Activated CD4-positive, CD25-positive, alpha-beta regulatory T cell (primary cell): ENCODE measurements around the gene KDF1.

ENCODE experiments used
- DNase-seq, 4 experiments: peaks; one replicate each; lab custom pipeline; 2025; lab: John Stamatoyannopoulos, UW

The KDF1 gene, protein sequence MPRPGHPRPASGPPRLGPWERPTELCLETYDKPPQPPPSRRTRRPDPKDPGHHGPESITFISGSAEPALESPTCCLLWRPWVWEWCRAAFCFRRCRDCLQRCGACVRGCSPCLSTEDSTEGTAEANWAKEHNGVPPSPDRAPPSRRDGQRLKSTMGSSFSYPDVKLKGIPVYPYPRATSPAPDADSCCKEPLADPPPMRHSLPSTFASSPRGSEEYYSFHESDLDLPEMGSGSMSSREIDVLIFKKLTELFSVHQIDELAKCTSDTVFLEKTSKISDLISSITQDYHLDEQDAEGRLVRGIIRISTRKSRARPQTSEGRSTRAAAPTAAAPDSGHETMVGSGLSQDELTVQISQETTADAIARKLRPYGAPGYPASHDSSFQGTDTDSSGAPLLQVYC

GRCh38 chr1:26959722-26960624, at the start of gene KDF1:
Gene KDF1, minus strand, starts transcription at chr1:26960468. Its CDS starts 8,088 bp downstream, at chr1:26952380.
- peak; percentile 9 to 48 (median 26) for DNase-seq

DNA sequence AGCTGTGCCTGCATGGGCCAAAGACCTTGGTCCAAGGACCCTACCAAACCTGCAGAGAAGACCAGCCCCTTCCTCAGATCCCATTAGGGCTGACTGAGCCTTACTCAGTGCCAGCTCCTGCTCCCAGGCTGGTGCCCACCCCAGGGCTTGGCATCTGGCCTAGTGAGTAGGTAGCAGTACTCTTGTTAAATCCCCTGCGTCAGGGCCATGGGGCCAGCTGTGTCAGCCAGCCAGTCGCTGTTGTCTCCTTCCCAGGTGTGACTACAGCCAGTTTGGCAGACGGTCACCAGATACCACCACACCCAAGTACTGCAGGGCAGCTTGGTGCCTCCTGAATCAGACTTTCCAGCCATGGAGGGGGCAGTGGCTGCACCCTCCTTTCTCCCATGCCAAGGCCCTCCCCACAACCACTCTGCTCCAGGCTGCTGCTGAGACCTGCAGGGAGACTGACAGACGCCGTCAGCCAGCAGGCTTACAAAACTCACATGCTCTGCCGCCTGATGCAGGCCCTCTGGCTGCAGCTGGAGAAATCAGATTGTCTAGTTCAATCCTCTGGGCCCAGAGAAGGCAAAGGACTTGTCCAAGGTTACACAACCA, 49.4 kb upstream of the KDF1 start:
- DNase-seq: no peak

- no peak for DNase-seq
Observed at GRCh38 chr1:27007909-27008582, 47.8 kb upstream of the KDF1 start.

DNA sequence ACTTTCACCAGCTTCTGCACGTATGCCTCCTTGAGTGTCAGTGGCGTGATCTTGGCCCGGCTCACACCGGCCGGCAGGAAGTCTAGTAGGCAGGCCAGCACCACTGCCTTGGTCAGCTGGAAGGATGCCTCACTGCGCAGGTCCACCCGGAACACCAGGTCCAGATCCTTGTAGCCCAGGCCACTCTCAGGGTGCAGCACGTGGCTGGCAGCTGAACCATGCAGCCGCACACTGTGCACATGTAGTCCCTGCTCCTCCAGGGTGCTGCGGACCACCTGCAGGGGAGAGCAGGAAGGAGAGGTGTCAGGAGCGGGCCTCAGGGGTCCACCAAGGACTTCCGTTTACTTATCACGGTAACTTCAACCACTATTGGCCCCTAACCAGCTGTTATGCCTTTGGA, 46.4 kb upstream of the KDF1 start:
- no peak for DNase-seq

DNA sequence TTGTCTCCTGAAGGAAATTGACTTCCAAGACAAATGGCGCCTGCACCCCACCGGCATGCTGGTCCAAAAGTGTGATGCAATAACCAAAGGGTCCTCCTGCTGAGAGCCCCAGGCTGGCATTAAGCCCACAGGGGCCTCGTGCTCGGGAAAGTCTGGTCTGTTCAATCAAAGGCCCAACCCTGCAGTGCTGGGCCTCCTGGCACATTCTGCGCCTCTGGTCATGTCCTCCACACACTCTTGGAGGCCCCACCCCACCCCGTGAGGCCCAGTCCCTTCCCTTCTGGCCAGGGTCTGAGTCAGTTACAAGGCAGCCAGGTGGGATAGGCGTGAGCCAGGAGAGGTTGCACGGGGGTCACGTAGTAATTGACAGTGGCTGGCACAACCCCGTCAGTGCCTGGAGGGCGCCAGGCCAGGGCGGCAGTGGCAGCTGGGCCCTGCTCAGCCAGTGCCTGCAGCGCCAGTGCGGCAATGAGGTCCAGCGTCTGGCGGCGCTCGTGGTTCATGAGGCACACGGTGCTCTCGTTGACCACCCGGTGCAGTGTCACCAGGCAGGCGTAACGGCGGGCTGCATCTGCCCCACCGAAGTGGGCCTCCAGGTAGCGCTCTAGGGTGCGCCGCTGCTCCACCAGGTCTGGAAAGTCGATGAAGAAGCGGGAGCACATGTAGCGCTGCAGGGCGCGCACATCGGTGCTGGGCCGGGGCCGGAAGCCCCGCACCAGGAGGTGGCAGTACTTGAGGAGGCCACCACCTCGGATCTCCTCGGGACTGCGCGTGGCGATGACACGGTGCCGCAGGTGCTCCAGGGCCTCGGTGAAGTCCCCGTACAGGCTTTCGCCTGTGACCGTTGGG, 45.6 kb upstream of the KDF1 start:
- no peak for DNase-seq

DNA sequence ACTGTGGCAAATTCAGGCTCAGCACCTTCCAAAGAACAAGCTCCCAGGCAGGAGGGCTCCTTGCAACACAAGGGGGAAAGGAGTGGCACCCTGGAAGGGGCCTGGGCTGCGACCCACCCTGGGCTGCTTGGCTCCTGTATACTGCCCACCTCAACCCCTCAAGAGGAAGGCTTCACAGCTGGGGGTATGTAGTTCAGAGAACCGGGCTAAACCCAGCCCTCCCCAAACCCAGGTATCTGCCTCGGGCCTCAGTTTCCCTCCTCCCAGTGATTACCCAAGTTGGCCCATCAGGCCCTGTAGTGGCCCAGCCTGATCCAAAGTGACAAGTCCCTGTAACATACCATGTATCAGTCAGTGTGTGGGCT, 44.9 kb upstream of the KDF1 start:
- DNase-seq: no peak

DNA sequence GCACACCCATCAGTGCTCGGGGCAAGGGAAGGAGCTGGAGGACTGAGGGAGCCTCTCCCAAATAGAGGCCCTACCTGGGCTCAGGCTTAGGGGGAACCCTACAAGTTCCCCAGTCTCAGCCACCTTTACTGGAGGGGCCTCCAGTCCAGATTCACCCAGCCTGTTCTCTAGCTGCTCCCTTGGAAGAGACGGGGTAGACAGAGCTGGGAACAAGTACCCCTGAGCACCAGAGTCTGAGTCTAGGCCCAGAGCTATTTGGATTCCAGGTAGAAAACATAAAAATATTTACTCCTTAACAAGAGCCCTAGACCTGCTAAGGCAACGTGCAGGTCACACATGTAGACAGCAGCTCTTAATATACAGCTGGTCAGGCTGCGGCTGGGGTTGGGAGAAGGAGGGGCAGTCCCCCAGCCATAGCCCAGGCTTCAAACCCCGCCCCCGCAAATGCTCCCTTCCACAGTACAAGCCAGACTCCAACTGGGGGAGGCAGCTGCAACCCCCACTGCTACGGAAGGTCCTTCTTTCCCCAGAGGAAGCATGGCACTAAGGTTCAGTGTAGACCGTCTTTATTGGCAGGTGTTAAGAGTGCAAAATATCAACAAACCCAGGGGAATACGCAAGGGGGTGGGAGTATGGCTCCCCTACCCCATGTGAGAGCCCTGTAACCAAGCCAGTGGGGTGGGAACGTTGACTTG, 44.4 kb upstream of the KDF1 start:
- DNase-seq: no peak

DNA sequence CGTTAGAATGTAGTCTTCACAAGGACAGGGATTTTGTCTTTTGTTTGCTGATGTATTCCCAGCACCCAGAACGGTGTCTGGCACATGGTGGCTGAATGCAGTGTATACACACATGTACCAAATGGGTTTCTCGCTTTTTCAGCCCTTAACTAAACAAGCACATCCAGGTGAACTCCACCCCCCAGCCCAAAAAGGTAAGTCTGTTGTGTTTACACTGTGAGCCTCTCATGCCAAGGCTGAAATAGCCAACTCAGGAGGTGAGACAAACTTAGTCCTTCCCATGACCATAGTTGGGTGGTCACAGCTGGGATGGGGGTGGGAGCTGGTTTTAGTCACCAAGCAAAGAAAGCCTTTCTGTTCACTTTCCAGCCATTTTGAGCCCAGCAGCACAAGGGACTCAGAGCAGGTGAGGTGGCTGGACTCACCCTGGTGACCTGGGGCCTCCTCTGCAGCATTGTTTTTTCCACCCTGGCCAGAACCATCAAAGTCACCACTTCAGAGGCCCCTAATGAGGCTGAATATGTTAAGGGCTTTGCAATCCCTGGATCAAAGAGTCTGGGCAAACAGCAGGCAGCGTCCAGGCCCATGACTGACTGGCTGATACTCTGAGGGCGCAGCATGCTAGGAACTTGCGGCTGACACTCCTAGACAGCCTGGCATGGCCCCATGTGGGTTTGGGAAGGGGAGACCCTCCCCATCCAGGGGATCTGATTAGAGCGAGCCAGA, 43.6 kb upstream of the KDF1 start:
- no peak for DNase-seq

DNA sequence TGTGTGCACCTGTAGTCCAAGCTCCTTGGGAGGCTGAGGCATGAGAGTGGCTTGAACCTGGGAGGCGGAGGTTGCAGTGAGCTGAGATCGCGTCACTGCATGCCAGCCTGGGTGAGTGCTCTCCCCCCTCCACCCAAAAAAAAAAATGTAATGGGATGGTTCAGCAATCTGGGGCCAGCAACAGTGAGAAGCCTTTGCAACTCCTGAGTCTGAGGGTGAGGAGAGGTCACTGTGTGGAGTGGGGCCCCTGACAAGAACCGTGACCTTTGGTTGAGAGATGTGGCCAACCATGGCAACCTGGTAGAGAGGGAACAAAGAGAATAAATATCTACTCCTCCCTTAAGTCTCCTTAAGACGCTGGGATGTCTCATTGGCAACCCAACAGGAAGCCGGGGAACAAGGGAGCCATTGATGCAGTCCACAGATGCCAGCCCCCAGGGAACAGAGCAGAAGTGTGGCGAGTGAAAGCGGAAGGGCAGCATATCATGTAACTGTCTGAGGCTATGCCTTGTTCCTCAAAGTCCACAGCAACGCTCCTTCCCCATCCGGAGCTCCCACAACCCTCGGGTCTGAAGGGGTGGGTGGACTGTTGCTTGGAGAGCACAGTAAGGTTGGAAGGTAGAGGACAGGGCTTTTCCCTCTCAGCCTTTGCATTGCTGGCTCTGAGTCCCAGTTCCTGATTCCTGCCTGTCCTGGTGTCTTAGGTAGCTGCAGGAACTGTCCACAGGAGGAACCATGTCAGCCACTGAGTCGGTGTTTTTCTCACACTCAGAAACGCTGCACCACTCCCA, 41.5 kb upstream of the KDF1 start:
- no peak for DNase-seq

DNA sequence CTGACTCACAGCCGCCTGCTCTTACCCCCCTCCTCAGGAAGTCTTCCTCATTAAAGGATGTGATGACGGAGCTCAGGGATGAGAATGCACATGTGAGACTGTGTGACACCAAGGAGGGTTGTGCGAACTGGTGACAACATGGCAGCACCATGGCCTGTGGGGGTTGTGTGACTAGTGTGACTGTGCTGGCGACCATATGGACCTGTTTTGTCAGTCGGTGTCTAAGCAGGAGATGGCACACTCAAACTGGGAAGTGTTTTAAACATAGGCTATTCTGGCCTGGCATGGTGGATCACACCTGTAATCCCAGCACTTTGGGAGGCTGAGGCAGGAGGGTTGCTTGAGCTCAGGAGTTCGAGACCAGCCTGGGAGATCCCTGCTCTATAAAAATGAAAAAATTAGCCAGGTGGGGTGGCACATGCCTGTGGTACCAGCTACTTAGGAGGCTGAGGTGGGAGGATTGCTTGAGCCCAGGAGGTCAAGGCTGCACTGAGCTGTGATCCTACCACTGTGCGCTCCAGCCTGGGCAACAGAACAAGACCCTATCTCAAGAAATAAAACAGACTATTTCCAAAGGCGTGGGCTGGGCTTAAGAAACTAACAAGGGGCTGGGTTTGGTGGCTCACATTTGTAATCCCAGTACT, 40.7 kb upstream of the KDF1 start:
- DNase-seq: no peak

DNA sequence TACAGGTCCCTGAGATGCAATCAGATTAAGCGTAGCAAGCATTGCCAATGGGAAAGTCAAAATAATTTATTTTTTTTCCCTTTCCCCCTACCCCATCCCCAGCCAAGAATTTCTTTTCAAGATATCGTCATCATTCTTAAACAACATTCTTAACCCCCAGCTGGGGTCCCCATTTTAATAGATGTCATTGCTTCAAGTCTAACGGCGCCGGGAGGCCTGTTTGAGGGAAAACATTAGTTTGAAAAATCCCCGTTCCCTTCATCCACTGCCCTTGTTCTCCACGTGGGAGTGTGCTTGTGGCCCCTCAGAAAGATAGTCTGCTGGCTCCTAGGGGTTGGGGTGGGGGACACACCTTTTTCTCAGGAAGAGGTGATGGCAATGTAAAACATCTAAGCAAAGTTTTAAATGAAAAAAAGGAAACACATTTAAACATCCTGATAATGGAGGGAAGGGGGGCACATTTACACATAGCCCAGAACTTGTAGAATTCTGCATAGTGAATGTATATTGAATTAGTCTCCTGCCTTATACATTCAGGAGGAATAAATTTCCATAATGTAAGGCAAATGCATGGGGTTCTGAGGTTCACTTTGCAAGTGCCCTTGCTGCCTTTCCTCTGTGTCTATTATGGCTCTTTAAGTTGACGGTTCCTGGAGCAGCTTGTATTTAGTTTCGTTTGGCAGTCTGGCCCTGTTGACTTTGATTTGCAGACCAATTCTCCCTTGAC, 40.0 kb upstream of the KDF1 start:
- DNase-seq: no peak

- no peak for DNase-seq
Observed at GRCh38 chr1:26999440-26999987, 39.2 kb upstream of the KDF1 start.

GRCh38 chr1:26998429-26999300, 38.4 kb upstream of the KDF1 start:
- DNase-seq: no peak

DNA sequence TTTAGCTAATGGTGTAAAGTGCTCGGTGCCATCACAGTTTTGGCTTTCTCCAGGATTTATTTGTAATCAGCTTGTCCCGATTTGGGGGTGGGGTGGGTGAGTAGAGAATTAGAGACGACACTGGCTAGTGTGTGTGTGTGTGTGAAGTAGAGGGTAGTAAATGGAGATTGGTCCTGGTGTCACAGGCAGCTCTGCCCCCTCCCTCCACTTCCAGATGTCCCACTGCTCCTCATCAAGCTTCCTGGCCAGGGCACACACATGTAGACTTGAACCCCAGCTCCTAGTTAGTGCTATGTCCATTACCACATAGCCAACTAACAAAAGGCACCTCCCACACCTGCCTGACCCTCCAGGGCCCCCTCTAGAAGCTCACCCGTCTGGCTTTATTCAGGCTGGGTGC, 36.4 kb upstream of the KDF1 start:
- no peak for DNase-seq

DNA sequence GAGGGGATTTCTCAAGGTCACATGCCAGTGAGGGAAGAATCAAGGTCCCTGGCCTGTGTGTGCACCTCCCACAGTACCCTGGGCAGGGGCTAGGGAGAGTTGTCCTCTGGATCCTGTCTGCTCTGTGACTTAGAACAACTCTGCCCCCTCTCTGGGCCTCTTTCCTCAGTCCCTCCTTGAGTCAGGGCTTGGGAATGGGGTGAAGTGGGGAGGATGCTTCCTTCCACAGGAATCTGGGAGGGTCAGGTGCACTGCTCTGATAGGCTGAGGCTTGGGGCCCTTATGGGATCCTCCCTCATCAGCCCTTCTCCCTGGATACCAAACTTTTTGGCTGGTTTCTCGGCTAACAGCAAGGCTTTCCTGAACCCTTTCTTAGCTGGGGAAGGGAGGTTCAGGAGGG, 35.8 kb upstream of the KDF1 start:
- no peak for DNase-seq

GRCh38 chr1:26994787-26995517, 34.7 kb upstream of the KDF1 start:
- no peak for DNase-seq
